GM13976 (cell line): ENCODE data around the gene ABHD18.
A peak's percentile ranks its signal among the peaks of the same experiment; 100 is the strongest.
"Not testable (repeated sequence)": the region's sequence is repeated elsewhere in the genome, so short reads cannot be mapped to it uniquely, and the experiment has no call there.

ENCODE experiments used
- DNase-seq: peaks from one replicate; pipeline ENCODE4 v3.0.0; 2012; ENCODE audit warnings: low spot score
- CTCF ChIP-seq: IDR thresholded peaks from 2 replicates; pipeline ENCODE4 v1.5.1; 2012; ENCODE audit warnings: borderline replicate concordance, mild to moderate bottlenecking; ENCODE audit not compliant: insufficient read depth; ENCODE audit errors: extremely low read depth, missing control alignments, control extremely low read depth
- in situ Hi-C: fragments of 300-500 bp; cut with MboI; formaldehyde crosslinking; loops from one replicate; pipeline ENCODE4 v1.12.0; 2022; ENCODE audit warnings: low sequenced_read_pairs, mixed read lengths, inconsistent platforms; ENCODE audit not compliant: unreplicated experiment

ABHD18 gene

GRCh38 chr4:127936974-127937373, 28.2 kb upstream of the ABHD18 start:
- in situ Hi-C loops: no loop called here
- TF ChIP-seq CTCF: no peak
- no peak for DNase-seq

GRCh38 chr4:127957105-127957504, 8.1 kb upstream of the ABHD18 start:
- in situ Hi-C loops: no loop called here
- no peak for DNase-seq
- no peak for TF ChIP-seq CTCF

- TF ChIP-seq CTCF: no peak
- in situ Hi-C loops: no loop called here
Observed at GRCh38 chr4:127959794-127960193, 5.4 kb upstream of the ABHD18 start.

GRCh38 chr4:127963633-127964398, 1.4 kb upstream of the ABHD18 start:
- in situ Hi-C loops, DNase-seq: not testable (repeated sequence)

More at GRCh38 chr4:127959794-127960193, 5.4 kb upstream of the ABHD18 start:
- DNase-seq: no peak

- DNase-seq, in situ Hi-C loops: not testable (repeated sequence)
Observed at GRCh38 chr4:127964426-127965061, 662 bp upstream of the ABHD18 start.

GRCh38 chr4:127965803-127966175, 583 bp downstream of the ABHD18 start:
- no peak for TF ChIP-seq CTCF
- in situ Hi-C loops: no loop called here
- DNase-seq: peak; percentile 80

- no peak for DNase-seq
- TF ChIP-seq CTCF: no peak
- in situ Hi-C loops: no loop called here
Observed at GRCh38 chr4:127967141-127967775, 2.1 kb downstream of the ABHD18 start.
